Activated CD8-positive, alpha-beta memory T cell treated with anti-CD3 and anti-CD28 coated beads for 48 hours (primary cell): ENCODE measurements around the gene AKAP6.
"Not testable (repeated sequence)": the region's sequence is repeated elsewhere in the genome, so short reads cannot be mapped to it uniquely, and the experiment has no call there.

Experiments
- DNase-seq, 3 experiments: peaks; one replicate each; pipeline ENCODE4 v3.0.0-alpha.2; 2020; ENCODE audit warnings: low read depth in 2 of 3, low spot score in 2 of 3

Gene AKAP6

GRCh38 chr14:32728526-32728925, 399.4 kb downstream of the AKAP6 start:
- DNase-seq, result no peak

- no peak for DNase-seq
Measured at GRCh38 chr14:32728976-32729375, 399.9 kb downstream of the AKAP6 start.

GRCh38 chr14:32731249-32731648, 402.2 kb downstream of the AKAP6 start:
- DNase-seq, result no peak

- DNase-seq, result no peak
Measured at GRCh38 chr14:32733015-32733414, 403.9 kb downstream of the AKAP6 start.

- DNase-seq, result no peak
Measured at GRCh38 chr14:32734261-32734660, 405.2 kb downstream of the AKAP6 start.

GRCh38 chr14:32737621-32738020, 408.5 kb downstream of the AKAP6 start:
- DNase-seq, result no peak

- no peak for DNase-seq
Measured at GRCh38 chr14:32738206-32738871, 409.2 kb downstream of the AKAP6 start.

GRCh38 chr14:32744811-32745445, 415.8 kb downstream of the AKAP6 start:
- DNase-seq, result no peak

- DNase-seq, result no peak
Measured at GRCh38 chr14:32754209-32754608, 425.1 kb downstream of the AKAP6 start.

- DNase-seq, result no peak
Measured at GRCh38 chr14:32756173-32756572, 427.1 kb downstream of the AKAP6 start.

GRCh38 chr14:32756775-32757174, 427.7 kb downstream of the AKAP6 start:
- no peak for DNase-seq

GRCh38 chr14:32757568-32757967, 428.5 kb downstream of the AKAP6 start:
- DNase-seq, result no peak

- no peak for DNase-seq
Measured at GRCh38 chr14:32761381-32761968, 432.4 kb downstream of the AKAP6 start.

GRCh38 chr14:32762886-32763285, 433.8 kb downstream of the AKAP6 start:
- DNase-seq, result no peak

GRCh38 chr14:32763673-32764072, 434.6 kb downstream of the AKAP6 start:
- no peak for DNase-seq

GRCh38 chr14:32764131-32764530, 435.0 kb downstream of the AKAP6 start:
- no peak for DNase-seq

GRCh38 chr14:32770422-32770821, 441.3 kb downstream of the AKAP6 start:
- DNase-seq, result no peak

- DNase-seq, result no peak
Measured at GRCh38 chr14:32774214-32774613, 445.1 kb downstream of the AKAP6 start.

GRCh38 chr14:32779840-32780239, 450.7 kb downstream of the AKAP6 start:
- DNase-seq, result no peak

GRCh38 chr14:32784405-32784804, 455.3 kb downstream of the AKAP6 start:
- no peak for DNase-seq

- no peak for DNase-seq
Measured at GRCh38 chr14:32785585-32785984, 456.5 kb downstream of the AKAP6 start.

- DNase-seq, result no peak
Measured at GRCh38 chr14:32786886-32787285, 457.8 kb downstream of the AKAP6 start.

GRCh38 chr14:32793033-32793432, 463.9 kb downstream of the AKAP6 start:
- DNase-seq, result not testable (repeated sequence)
